Sigmoid colon (tissue), 7 donors: ENCODE measurements around the gene RIPK4. TPM values are rescaled to one million over a fixed set of nuclear protein-coding genes. Genes with fewer than 3 reads are reported as not detected.
"Not testable (repeated sequence)": the region's sequence is repeated elsewhere in the genome, so short reads cannot be mapped to it uniquely, and the experiment has no call there.

Source experiments
- DNase-seq: peaks from one replicate; pipeline ENCODE4 v3.0.0-alpha.2; 2019
- H3K27ac ChIP-seq, 4 donors: fragments of 200-600 bp; sonication (generic); one replicate each; pipeline ENCODE4 v1.5.1; 2016 to 2019; ENCODE audit warnings: mild to moderate bottlenecking in 1 of 4
- H3K27me3 ChIP-seq, 3 donors: fragments of 200-600 bp; sonication (generic); one replicate each; pipeline ENCODE4 v1.5.1; 2019; ENCODE audit warnings: mild to moderate bottlenecking in 1 of 3
- H3K36me3 ChIP-seq, 4 donors: fragments of 200-600 bp; sonication (generic); one replicate each; pipeline ENCODE4 v1.5.1; 2016 to 2019
- H3K4me1 ChIP-seq, 4 donors: fragments of 200-600 bp; sonication (generic); one replicate each; pipeline ENCODE4 v1.5.1; 2017 to 2019
- H3K4me3 ChIP-seq, 4 donors: fragments of 200-600 bp; sonication (generic); one replicate each; pipeline ENCODE4 v1.5.1; 2017 to 2019; ENCODE audit warnings: mild to moderate bottlenecking in 2 of 4, moderate library complexity in 1 of 4
- H3K9me3 ChIP-seq, 4 donors: fragments of 200-600 bp in 3 of 4; sonication (generic) in 3 of 4; one replicate each; pipeline versions ENCODE4 v1.5.1 to v1.6.1; 2013 to 2019
- CTCF ChIP-seq, 4 experiments: fragments of 450-650 bp in 3 of 4; fragments of 200-600 bp in 1 of 4; IDR thresholded peaks; one replicate each; pipeline ENCODE4 v1.5.1; 2016 to 2019; ENCODE audit warnings: antibody characterized with exemption in 4 of 4, mild to moderate bottlenecking in 3 of 4, moderate library complexity in 2 of 4
- EP300 ChIP-seq, 4 donors: sonication (generic); formaldehyde crosslinking; IDR thresholded peaks; one replicate each; pipeline ENCODE4 v1.6.1; 2017; ENCODE audit warnings: antibody characterized with exemption in 4 of 4
- POLR2A ChIP-seq, 2 donors: fragments of 450-650 bp; IDR thresholded peaks; one replicate each; pipeline ENCODE4 v1.6.1; 2016; ENCODE audit warnings: antibody characterized with exemption in 2 of 2, mild to moderate bottlenecking in 2 of 2, moderate library complexity in 2 of 2
- POLR2AphosphoS5 ChIP-seq, 4 donors: sonication (generic); formaldehyde crosslinking; IDR thresholded peaks; one replicate each; pipeline ENCODE4 v1.6.1; 2017; ENCODE audit warnings: antibody characterized with exemption in 4 of 4
- WGBS, 2 donors: extraction: QIAGEN DNeasy Blood & Tissue Kit; methylation state at CpG; one replicate each; pipeline ENCODE4 v1.1.7; 2013; 5-methylcytosine and 5-hydroxymethylcytosine counted together
- intact Hi-C: fragments of 100-400 bp; cut with DNase I; formaldehyde crosslinking; loops from one replicate; pipeline ENCODE4 v1.15.1; 2023
- polyA plus RNA-seq, 3 donors: library from polyadenylated mRNA; stranded (reverse); fragments of 200-250 nt; gene quantifications; one replicate each; pipeline ENCODE4 v1.2.3, GENCODE V29; 2013
- total RNA-seq, 4 donors: library from RNA; depleted of rRNA; stranded (reverse); fragments of >200 nt; gene quantifications; one replicate each; pipeline ENCODE4 v1.1.0, GENCODE V29; 2016
- donor health status: healthy with polysubstance abuse.
- donor health status: Bipolar disorder and iron deficiency.
- donor health status: healthy.

The RIPK4 gene
- total and polyA plus RNA-seq, 7 donors, result under 0.01 to 7.8 (median 0.54) TPM

GRCh38 chr21:41699311-41699710 is 67.5 kb downstream of the RIPK4 start:
- Histone ChIP-seq H3K4me1 (no peaks in the 10 kb centered on the region), H3K9me3 (no peaks in the 10 kb centered on the region), H3K27me3 (no peaks in the 10 kb centered on the region), H3K4me3 (no peak overlapping the region), H3K27ac (no peak overlapping the region), H3K36me3 (no peaks in the 10 kb centered on the region)
- intact Hi-C loops, result no loop called here
- TF ChIP-seq CTCF (IDR thresholded peaks at IDR 0.05) (no peak), POLR2A (IDR thresholded peaks at IDR 0.05) (no peak), POLR2AphosphoS5 (IDR thresholded peaks at IDR 0.05) (no peak)
- DNase-seq, result no peak
- WGBS, 2 donors, result 82 to 91% methylated on average over 10 of the region's 10 CpGs

DNA sequence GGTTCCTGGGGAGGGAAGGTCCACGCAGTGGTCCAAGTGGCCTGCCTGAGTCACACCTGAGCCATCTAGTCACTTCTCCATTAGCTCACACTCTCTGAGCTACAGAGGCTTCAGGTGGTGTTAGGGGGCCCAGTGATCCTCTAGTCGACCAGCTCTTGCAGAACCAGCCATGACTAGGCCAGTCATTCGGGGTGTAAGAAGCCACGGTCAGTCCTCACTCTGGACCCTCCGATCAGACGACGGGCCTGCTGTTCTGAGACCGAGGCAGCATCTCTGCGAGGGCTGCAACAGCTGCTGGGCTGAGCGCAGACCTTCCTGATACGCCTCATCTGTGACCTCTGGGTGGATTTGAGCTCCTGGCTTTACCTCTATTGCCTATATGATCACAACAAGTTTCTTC is 68.8 kb downstream of the RIPK4 start:
- TF ChIP-seq EP300 (IDR thresholded peaks at IDR 0.05), result no peak
- no peak for TF ChIP-seq POLR2A (IDR thresholded peaks at IDR 0.05)
- no peak for TF ChIP-seq POLR2AphosphoS5 (IDR thresholded peaks at IDR 0.05)
- no peaks in the 10 kb centered on the region for H3K9me3 ChIP-seq
- DNase-seq, result no peak
- H3K27ac ChIP-seq, result no peak overlapping the region
- H3K4me1 ChIP-seq, result no peaks in the 10 kb centered on the region
- no peak overlapping the region for H3K4me3 ChIP-seq
- 96% methylated on average over 11 of the region's 11 CpGs for WGBS, 2 donors
- H3K27me3 ChIP-seq, result no peaks in the 10 kb centered on the region
- intact Hi-C loops, result no loop called here
- H3K36me3 ChIP-seq, result no peaks in the 10 kb centered on the region

- H3K4me3 ChIP-seq, result no peak overlapping the region
- no peak for DNase-seq
- intact Hi-C loops, result no loop called here
- no peaks in the 10 kb centered on the region for H3K9me3 ChIP-seq
- no peak overlapping the region for H3K27ac ChIP-seq
- 68 to 83% methylated on average over 2 of the region's 2 CpGs for WGBS, 2 donors
- no peak for TF ChIP-seq CTCF (IDR thresholded peaks at IDR 0.05)
- H3K27me3 ChIP-seq, result peaks cover 0 to 9% (median 0%) of the 10 kb centered on the region in 3 donors
- H3K4me1 ChIP-seq, result no peaks in the 10 kb centered on the region
- H3K36me3 ChIP-seq, result no peaks in the 10 kb centered on the region
Measured at GRCh38 chr21:41695513-41695912, 71.3 kb downstream of the RIPK4 start.

- H3K4me3 ChIP-seq, DNase-seq, H3K4me1 ChIP-seq, H3K27ac ChIP-seq, intact Hi-C loops, H3K27me3 ChIP-seq, H3K9me3 ChIP-seq, H3K36me3 ChIP-seq: not testable (repeated sequence)
- WGBS, 2 donors, result 91 to 93% methylated on average over 4 of the region's 4 CpGs
Measured at GRCh38 chr21:41694042-41694441, 72.8 kb downstream of the RIPK4 start.

DNA sequence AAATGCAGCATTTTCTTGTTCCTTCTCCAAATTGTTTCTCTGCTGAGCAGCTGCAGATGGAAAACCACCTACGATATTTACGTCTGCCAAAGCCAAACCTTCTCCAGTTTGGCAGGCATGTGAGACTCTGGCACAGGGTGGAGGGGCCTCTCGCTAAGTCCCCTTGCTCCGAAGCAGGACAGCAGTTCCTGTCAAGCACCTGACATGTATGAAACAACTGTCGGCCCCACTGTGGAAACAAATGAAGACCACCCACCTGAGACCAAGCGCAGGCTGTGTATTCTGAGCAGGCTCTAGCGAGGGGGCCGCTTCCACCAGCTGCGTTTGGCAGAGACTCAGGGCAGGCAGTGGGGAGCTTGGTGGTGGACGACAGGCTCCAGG is 74.7 kb downstream of the RIPK4 start:
- no peaks in the 10 kb centered on the region for H3K36me3 ChIP-seq
- H3K9me3 ChIP-seq, result no peaks in the 10 kb centered on the region
- TF ChIP-seq EP300 (IDR thresholded peaks at IDR 0.05) (no peak), POLR2A (IDR thresholded peaks at IDR 0.05) (no peak), CTCF (IDR thresholded peaks at IDR 0.05) (no peak), POLR2AphosphoS5 (IDR thresholded peaks at IDR 0.05) (no peak)
- H3K27me3 ChIP-seq, result peaks cover 0 to 9% (median 0%) of the 10 kb centered on the region in 3 donors
- no peak overlapping the region for H3K27ac ChIP-seq
- no peaks in the 10 kb centered on the region for H3K4me1 ChIP-seq
- DNase-seq, result no peak
- no peak overlapping the region for H3K4me3 ChIP-seq
- WGBS, 2 donors, result 81 to 91% methylated on average over 10 of the region's 10 CpGs
- intact Hi-C loops, result no loop called here
